A673 (cell line): ENCODE data around the gene PTMS.

Experiments
- EZH2 ChIP-seq: fragments of 200-600 bp; sonication (generic); IDR thresholded peaks from 2 replicates; pipeline ENCODE4 v1.6.1; 2017; ENCODE audit warnings: borderline replicate concordance, low read depth, mild to moderate bottlenecking, mixed read lengths, antibody characterized with exemption, low read length; ENCODE audit not compliant: poor library complexity, severe bottlenecking
- TF ChIP-seq, protein P1 (sequence below): fragments of 300-800, 200-600 bp; sonication (generic); conservative IDR thresholded peaks from 2 replicates; pipeline ENCODE4 v1.5.1; 2017; ENCODE audit warnings: low read depth, mild to moderate bottlenecking, antibody characterized with exemption, low read length, moderate library complexity, mixed read lengths

DNA sequence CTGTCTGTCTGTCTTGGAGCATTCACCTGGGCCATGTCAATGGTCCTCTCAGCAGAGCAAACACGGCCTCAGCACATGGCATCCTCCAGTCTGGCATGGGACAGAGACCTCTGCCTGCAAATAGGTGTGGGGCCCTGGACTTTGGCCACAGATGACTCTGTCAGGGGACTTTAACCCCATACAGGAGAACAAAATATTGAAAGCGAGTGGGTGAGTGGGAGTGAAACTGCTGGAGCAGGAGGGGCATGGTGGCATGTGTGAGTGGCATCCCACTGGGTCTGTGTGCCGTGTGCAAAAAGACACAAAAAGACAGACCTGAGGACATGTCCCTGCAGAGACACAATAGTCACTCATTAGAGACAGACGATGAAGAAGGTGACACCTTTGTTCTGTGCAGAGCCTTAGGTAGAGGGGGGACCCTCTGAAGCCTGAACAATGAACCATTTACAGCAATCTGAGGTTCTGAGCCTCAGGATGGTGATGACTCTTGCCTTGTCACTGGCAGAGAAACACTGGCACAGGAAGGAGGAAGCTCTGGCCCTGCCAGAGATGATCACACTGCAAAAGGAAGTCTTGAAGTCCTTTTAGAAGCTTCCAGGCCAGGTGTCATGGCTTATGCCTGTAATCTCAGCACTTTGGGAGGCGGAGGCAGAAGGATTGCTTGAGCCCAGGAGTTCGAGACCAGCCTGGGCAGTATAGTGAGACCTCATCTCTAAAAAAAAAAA, 13.7 kb downstream of the PTMS start:
- TF ChIP-seq, protein P1, sequence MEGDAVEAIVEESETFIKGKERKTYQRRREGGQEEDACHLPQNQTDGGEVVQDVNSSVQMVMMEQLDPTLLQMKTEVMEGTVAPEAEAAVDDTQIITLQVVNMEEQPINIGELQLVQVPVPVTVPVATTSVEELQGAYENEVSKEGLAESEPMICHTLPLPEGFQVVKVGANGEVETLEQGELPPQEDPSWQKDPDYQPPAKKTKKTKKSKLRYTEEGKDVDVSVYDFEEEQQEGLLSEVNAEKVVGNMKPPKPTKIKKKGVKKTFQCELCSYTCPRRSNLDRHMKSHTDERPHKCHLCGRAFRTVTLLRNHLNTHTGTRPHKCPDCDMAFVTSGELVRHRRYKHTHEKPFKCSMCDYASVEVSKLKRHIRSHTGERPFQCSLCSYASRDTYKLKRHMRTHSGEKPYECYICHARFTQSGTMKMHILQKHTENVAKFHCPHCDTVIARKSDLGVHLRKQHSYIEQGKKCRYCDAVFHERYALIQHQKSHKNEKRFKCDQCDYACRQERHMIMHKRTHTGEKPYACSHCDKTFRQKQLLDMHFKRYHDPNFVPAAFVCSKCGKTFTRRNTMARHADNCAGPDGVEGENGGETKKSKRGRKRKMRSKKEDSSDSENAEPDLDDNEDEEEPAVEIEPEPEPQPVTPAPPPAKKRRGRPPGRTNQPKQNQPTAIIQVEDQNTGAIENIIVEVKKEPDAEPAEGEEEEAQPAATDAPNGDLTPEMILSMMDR: no peak
- no peak for TF ChIP-seq EZH2
